NB4 (cell line): ENCODE measurements around the gene PTGR2.

Source experiments
- CTCF ChIP-seq: IDR thresholded peaks from one replicate; pipeline ENCODE4 v1.5.1; 2012; ENCODE audit warnings: low read depth, low read length
- MYC ChIP-seq: IDR thresholded peaks from 2 replicates; pipeline ENCODE4 v1.6.1; 2011; ENCODE audit warnings: low read depth, low read length
- POLR2A ChIP-seq: IDR thresholded peaks from 2 replicates; pipeline ENCODE4 v1.6.1; 2011; ENCODE audit warnings: mild to moderate bottlenecking; ENCODE audit not compliant: insufficient read length; ENCODE audit errors: extremely low read depth

GRCh38 chr14:73861073-73861472 is 9.4 kb downstream of the PTGR2 start:
- no peak for TF ChIP-seq CTCF
- no peak for TF ChIP-seq POLR2A
- no peak for TF ChIP-seq MYC
